Pancreas (tissue), 10 donors: ENCODE results near the gene SDK1. TPM values are rescaled to one million over a fixed set of nuclear protein-coding genes. Genes with fewer than 3 reads are reported as not detected.

ENCODE experiments used
- ATAC-seq, 4 donors: fragments of 200-7000 bp; cut with Tn5 transposase; one replicate each; pipeline versions ENCODE4 v1.8.0 to v1.9.1; 2020; ENCODE audit warnings: mild to moderate bottlenecking in 4 of 4, moderate library complexity in 4 of 4
- DNase-seq, 6 donors: peaks; one replicate each; pipeline ENCODE4 v3.0.0-alpha.2; 2020
- FAIRE-seq: peaks from 2 replicates; lab custom pipeline; 2012; peaks lifted over from hg19 to GRCh38; lab: Jason Lieb, UNC
- H3K27ac ChIP-seq, 4 donors: fragments of 200-600 bp; sonication (generic); 1 replicate in 3 of 4; 2 replicates in 1 of 4; pipeline versions ENCODE4 v1.5.0 to v1.8.0; 2020
- H3K27me3 ChIP-seq, 4 donors: fragments of 200-600 bp; one replicate each; pipeline ENCODE4 v1.8.0; 2021
- H3K36me3 ChIP-seq, 3 donors: fragments of 200-600 bp; sonication (generic) in 1 of 3; one replicate each; pipeline versions ENCODE4 v1.5.0 to v1.8.0; 2020 to 2021
- H3K4me1 ChIP-seq, 3 donors: fragments of 200-600 bp; one replicate each; pipeline ENCODE4 v1.8.0; 2021
- H3K4me3 ChIP-seq, 4 donors: fragments of 200-600 bp; sonication (generic) in 2 of 4; one replicate each; pipeline versions ENCODE4 v1.5.0 to v1.8.0; 2020 to 2021
- H3K9me3 ChIP-seq, 4 donors: fragments of 200-600 bp; one replicate each; pipeline ENCODE4 v1.8.0; 2021
- WGBS, 2 donors: extraction: QIAGEN DNeasy Blood & Tissue Kit; methylation state at CpG; one replicate each; pipeline ENCODE4 v1.1.7; 2013; 5-methylcytosine and 5-hydroxymethylcytosine counted together
- intact Hi-C, 3 donors: fragments of 100-400 bp; cut with DNase I; formaldehyde crosslinking; loops; one replicate each; pipeline versions ENCODE4 v1.11.1 to v1.14.2; 2022
- polyA plus RNA-seq, 2 donors: library from polyadenylated mRNA; stranded (reverse); fragments of 200-250 nt; gene quantifications; one replicate each; pipeline ENCODE4 v1.2.3, GENCODE V29; 2013
- total RNA-seq, 6 donors: library from RNA; stranded (reverse); fragmentation: NEBNext Ultra II Directional in 4 of 6; extraction: Animal tissue kit (Norgen Biotek cat#: 25700) in 4 of 6; gene quantifications; one replicate each; pipeline versions ENCODE4 v1.2.1 to v1.2.4, GENCODE V29; 2021 to 2023
- TF ChIP-seq, protein P1 (sequence below), 4 donors: fragments of 200-600 bp; sonication (generic) in 3 of 4; IDR thresholded peaks; one replicate each; pipeline versions ENCODE4 v1.5.0 to v1.8.0; 2021; ENCODE audit warnings: antibody characterized with exemption in 4 of 4
- donor health status: healthy with polysubstance abuse.
- donor health status: DM: no; HTN: no; CAD: no; lungs with moderate emphysema.
- donor health status: DM: no; HTN: no; CAD: no.
- donor health status: control.
- donor health status: control.
- donor health status: Bipolar disorder and iron deficiency.
- donor health status: DM: yes; HTN: yes; CAD: no.
- donor health status: DM: no; HTN: no; CAD: no.
- donor health status: DM: no; HTN: no; CAD: no.
- donor health status: DM: yes; HTN: yes; CAD: no.

The SDK1 gene
- total and polyA plus RNA-seq, 8 donors, result 10.8 to 30.8 (median 19.8) TPM

DNA sequence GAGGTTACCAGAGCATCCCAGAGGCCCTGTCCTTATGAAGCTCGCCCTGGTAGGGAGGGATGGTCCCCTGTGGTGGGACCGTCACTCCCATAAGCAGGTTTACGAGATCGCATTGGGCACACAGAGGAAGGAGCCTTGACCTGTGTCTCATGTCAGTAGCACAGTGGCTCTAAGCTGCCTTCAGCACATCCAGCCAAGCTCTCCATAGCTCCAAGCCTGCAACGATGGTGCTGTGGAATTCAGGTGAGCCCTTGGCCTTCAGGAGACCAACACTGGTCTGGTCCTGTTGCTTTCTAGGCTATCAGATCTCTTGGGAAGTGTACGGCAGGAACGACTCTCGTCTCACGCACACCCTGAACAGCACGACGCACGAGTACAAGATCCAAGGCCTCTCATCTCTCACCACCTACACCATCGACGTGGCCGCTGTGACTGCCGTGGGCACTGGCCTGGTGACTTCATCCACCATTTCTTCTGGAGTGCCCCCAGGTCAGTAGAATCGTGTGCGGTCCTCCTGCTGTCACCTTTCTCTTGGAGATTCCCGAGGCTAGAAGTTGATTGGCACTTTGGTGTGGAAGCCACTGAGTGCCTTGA is 775.7 kb downstream of the SDK1 start:
- no peak overlapping the region for H3K27ac ChIP-seq
- TF ChIP-seq, protein P1, sequence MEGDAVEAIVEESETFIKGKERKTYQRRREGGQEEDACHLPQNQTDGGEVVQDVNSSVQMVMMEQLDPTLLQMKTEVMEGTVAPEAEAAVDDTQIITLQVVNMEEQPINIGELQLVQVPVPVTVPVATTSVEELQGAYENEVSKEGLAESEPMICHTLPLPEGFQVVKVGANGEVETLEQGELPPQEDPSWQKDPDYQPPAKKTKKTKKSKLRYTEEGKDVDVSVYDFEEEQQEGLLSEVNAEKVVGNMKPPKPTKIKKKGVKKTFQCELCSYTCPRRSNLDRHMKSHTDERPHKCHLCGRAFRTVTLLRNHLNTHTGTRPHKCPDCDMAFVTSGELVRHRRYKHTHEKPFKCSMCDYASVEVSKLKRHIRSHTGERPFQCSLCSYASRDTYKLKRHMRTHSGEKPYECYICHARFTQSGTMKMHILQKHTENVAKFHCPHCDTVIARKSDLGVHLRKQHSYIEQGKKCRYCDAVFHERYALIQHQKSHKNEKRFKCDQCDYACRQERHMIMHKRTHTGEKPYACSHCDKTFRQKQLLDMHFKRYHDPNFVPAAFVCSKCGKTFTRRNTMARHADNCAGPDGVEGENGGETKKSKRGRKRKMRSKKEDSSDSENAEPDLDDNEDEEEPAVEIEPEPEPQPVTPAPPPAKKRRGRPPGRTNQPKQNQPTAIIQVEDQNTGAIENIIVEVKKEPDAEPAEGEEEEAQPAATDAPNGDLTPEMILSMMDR (IDR thresholded peaks at IDR 0.05), result no peak
- intact Hi-C loops, result no loop called here
- no peaks in the 10 kb centered on the region for H3K4me1 ChIP-seq
- H3K4me3 ChIP-seq, result no peak overlapping the region
- no peak for DNase-seq
- no peak for FAIRE-seq
- no peaks in the 10 kb centered on the region for H3K27me3 ChIP-seq
- 93 to 97% methylated on average over 19 of the region's 19 CpGs for WGBS, 2 donors
- H3K9me3 ChIP-seq, result no peaks in the 10 kb centered on the region
- no peaks in the 10 kb centered on the region for H3K36me3 ChIP-seq
- ATAC-seq, result no peak

DNA sequence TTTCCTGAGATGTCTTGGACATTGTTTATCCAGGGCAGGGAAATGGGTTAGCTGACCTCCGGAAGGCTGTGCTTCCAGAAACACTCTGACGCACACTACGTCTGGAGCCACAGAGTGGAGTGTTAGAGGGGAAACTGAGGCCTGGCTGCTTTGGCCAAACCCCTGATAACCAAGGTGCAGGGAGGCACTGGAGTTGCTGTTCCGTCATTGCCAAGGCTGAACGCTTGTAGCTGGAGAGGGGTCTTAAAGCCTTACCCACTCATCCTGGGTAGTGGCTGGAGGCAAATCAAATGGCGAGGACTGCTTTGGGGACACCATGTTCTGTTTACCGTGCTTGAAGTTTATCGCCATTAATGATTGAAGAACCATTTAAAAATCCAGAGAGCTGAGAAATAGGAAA is 776.9 kb downstream of the SDK1 start:
- WGBS, 2 donors, result 97 to 98% methylated on average over 8 of the region's 8 CpGs
- TF ChIP-seq, protein P1 (IDR thresholded peaks at IDR 0.05), result no peak
- Histone ChIP-seq H3K4me1 (no peaks in the 10 kb centered on the region), H3K9me3 (no peaks in the 10 kb centered on the region), H3K36me3 (no peaks in the 10 kb centered on the region), H3K4me3 (no peak overlapping the region), H3K27ac (no peak overlapping the region), H3K27me3 (no peaks in the 10 kb centered on the region)
- DNase-seq (no peak), ATAC-seq (no peak), FAIRE-seq (no peak)
- intact Hi-C loops, result no loop called here

DNA sequence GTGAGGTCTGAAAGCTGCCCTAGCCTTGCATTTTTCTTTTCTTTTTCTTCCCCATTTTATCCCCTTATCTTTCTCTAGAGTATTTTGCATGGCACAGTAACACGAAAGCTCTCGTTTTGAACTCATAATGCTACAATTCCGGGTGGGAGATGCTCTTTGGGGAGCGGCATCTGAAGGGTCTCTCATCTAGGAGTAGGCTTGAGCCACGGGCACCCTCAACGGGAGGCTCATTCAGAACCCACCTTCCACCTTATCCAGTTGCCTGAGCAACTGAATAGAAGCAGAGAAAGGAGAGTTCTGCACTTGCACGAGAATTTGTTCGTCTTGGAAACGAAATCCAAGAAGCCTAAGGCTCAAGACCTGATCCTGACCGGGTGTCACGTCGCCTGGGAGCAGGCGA is 777.5 kb downstream of the SDK1 start:
- no peak for FAIRE-seq
- ATAC-seq, result no peak
- Histone ChIP-seq H3K9me3 (no peaks in the 10 kb centered on the region), H3K4me3 (no peak overlapping the region), H3K4me1 (no peaks in the 10 kb centered on the region), H3K27ac (no peak overlapping the region), H3K36me3 (no peaks in the 10 kb centered on the region), H3K27me3 (no peaks in the 10 kb centered on the region)
- DNase-seq, result no peak
- WGBS, 2 donors, result 92 to 95% methylated on average over 13 of the region's 13 CpGs
- TF ChIP-seq, protein P1 (IDR thresholded peaks at IDR 0.05), result no peak
- intact Hi-C loops, result no loop called here

DNA sequence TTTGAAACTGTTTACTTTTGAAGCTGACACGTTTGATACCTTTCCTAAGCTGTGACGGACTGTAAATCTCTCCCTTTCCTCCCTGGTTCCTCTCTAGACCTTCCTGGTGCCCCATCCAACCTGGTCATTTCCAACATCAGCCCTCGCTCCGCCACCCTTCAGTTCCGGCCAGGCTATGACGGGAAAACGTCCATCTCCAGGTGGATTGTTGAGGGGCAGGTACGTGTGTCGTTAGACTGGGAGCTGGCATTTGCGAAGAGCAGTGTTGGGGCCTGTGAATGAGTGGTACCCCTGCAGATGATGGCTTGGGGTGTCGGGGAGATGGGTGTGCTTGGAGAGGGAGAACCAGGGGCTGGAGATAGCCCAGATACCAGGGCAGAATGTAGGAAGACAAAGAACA is 778.3 kb downstream of the SDK1 start:
- DNase-seq (no peak), ATAC-seq (no peak), FAIRE-seq (no peak)
- TF ChIP-seq, protein P1 (IDR thresholded peaks at IDR 0.05), result no peak
- 94% methylated on average over 11 of the region's 11 CpGs for WGBS, 2 donors
- no peaks in the 10 kb centered on the region for H3K36me3 ChIP-seq
- H3K9me3 ChIP-seq, result no peaks in the 10 kb centered on the region
- intact Hi-C loops, result no loop called here
- no peak overlapping the region for H3K27ac ChIP-seq
- no peaks in the 10 kb centered on the region for H3K27me3 ChIP-seq
- H3K4me3 ChIP-seq, result no peak overlapping the region
- no peaks in the 10 kb centered on the region for H3K4me1 ChIP-seq

DNA sequence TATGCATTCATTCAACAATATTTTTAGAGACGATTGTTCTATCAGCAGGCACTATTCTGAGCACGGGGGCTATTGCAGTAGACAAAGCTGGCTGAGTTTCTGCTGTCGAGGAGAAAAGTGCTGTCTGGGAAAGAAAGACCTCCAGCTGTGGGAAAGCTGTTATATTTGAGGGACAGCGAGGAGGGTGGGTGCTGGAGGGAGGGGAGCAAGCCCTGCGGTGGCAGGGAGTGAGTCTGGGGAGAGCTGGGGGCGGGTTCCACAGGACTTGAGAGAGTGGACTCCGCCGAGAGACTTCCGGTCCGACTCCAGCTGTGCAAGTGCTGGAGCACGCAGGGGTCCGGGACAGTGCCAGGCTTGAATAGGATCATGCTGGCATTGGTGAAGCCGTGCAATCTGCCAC is 778.9 kb downstream of the SDK1 start:
- 91 to 93% methylated on average over 13 of the region's 13 CpGs for WGBS, 2 donors
- DNase-seq (no peak), FAIRE-seq (no peak), ATAC-seq (no peak)
- Histone ChIP-seq H3K4me3 (no peak overlapping the region), H3K27ac (no peak overlapping the region), H3K27me3 (no peaks in the 10 kb centered on the region), H3K36me3 (no peaks in the 10 kb centered on the region), H3K9me3 (no peaks in the 10 kb centered on the region), H3K4me1 (no peaks in the 10 kb centered on the region)
- intact Hi-C loops, result no loop called here
- TF ChIP-seq, protein P1 (IDR thresholded peaks at IDR 0.05), result no peak
